HG02852 (cell line): ENCODE measurements around the gene LRWD1.
A peak's percentile ranks its signal among the peaks of the same experiment; 100 is the strongest.
"Not testable (repeated sequence)": the region's sequence is repeated elsewhere in the genome, so short reads cannot be mapped to it uniquely, and the experiment has no call there.

Experiments used
- ATAC-seq: cut with Tn5 transposase; IDR thresholded peaks from one replicate; pipeline ENCODE4 v1.9.1; 2021; ENCODE audit warnings: mild to moderate bottlenecking, moderate library complexity; ENCODE audit not compliant: unreplicated experiment

LRWD1 gene

DNA sequence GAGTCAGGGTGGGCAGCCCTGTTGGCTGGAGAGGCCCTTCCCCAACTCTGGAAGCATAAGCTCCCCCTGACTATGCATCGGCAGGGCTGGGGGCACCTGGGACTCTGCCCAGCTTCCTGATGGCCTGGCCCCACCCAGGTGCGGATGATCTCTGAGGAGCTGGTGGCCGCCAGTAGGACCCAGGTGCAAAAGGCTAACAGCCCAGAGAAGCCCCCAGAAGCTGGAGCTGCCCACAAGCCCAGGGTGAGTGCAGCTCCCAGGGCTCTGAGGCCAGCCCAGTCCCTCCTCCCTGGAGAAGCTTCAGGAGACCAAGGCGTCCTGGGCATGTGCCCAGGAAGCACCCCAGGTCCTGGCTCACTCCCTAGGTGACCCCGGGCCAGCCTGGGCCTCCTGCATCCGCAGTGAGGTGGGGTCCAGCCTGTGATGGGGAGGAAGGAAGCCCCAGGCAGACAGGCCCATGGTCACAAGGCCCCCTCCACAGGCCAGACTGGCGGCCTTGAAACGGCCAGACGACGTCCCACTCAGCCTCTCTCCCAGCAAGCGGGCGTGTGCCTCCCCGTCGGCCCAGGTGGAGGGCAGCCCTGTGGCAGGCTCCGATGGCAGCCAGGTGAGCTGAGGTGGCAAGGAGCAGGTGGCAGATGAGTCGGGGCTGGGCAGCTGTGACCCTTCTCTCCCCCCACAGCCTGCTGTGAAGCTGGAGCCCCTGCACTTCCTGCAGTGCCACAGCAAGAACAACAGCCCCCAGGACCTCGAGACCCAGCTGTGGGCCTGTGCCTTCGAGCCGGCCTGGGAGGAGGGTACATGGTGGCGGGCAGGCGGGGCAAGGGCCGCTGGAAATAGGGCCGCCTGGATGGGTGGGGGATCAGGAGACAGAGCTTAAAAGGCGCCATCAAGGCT lies 3.0 kb downstream of the LRWD1 start:
- no peak for ATAC-seq

DNA sequence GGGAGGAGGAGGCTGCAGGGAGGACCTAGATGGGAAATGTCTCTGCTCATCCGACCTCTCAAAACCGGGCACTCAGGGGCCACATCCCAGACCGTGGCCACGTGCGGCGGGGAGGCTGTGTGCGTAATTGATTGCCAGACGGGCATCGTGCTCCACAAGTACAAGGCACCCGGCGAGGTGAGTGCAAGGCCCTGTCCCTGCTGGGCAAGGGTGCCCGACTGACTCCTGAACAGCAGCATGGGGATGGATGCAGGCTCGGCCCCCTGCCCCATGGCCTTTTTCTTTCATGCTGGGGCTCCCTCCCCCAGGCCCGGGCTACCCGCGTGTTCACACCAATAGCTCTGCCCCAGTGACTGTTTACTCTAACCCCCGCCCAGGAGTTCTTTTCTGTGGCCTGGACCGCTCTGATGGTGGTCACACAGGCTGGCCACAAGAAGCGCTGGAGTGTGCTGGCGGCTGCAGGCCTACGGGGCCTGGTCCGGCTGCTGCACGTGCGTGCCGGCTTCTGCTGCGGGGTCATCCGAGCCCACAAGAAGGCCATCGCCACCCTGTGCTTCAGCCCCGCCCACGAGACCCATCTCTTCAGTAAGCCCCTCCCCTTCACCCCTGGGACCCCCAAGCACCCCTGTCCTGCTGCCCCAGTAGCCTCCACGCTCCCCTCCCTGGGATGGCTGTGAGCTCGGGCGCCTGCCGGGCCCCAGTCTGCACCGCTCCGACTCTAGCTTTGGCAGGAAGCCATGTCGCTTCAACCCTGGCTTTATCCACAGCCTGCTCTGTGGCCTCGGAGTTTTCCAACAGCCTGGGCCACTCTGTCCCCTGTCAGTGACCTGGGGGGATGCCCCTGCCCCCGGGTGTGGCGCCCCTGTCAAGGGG lies 3.9 kb downstream of the LRWD1 start:
- ATAC-seq, result no peak

DNA sequence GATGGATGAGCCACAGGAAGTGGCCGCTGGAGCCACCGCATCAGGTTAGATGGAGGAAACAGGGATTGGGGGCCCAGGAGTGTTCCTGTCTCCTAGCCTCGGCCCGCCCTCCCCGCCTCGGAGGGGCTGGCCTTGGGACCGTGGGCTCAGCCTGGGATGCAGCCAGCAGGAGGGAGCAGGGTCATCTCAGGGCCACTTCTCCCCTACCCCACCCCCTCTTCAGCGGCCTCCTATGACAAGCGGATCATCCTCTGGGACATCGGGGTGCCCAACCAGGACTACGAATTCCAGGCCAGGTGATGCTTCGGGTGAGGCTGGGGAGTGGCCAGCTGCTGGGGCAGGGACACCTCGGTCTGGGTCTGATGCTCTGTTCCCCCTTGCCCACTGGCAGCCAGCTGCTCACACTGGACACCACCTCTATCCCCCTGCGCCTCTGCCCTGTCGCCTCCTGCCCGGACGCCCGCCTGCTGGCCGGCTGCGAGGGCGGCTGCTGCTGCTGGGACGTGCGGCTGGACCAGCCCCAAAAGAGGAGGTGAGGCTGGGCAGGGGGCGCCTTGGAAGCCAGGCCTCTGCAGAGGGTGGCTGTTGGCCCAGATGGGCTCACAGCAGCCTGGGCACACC lies 4.7 kb downstream of the LRWD1 start:
- ATAC-seq, result no peak

DNA sequence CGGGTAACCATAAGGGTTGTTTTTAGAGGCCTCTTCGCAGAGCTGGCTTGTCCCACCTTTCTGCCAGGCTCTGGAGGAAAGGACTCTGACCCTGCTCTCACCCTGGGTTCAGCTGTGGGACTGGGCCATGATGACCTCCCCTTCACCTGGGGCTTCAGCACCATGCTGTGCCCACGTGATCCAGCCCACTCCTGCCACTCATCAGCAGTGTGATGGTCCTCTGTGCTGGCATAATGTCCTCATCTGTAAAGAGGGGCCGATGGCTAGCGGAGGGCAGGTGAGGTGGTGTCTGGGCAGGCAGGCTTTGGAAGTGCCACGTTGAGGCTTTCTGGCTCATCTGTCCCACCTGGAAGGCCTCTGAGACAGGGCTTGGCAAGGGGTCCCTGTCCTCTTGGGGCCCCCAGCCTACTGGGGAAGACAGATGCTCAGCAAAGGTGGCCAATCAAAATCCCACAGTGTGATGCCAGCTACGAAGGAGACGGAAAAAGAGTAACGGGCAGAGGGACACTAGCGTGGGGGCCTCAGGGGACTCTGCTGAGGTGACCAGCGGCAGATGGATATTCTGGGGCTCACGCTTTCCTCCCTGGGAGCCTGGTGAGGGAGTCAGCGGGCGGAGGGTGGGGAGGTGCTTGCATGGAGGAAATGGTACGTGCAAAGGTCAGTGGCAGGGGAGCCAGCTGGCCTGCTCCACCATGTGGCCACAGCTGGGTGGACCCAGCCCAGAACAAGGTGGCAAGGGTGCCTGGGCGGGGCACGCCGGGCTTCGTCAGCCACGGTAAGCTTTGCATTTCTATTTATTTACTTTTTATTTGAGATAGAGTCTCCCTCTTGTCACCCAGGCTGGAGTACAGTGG lies 5.4 kb downstream of the LRWD1 start:
- ATAC-seq, result no peak

DNA sequence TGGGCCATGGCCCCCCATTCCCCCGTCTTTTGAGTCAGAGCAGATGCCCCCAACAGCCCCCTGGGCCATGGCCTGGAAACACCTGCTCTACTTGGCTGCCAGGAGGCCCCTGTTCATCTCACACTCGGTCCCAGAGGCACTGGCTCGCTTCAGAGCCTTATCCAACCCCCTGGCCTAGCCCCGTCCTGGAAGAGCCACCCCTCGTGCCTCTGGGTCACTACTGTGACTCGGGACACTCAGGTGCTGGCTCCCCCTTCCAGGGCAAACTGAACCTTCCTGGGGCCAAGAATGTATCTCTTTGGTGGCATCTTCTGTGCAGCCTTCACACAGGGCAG lies 7.0 kb downstream of the LRWD1 start:
- ATAC-seq, result no peak

DNA sequence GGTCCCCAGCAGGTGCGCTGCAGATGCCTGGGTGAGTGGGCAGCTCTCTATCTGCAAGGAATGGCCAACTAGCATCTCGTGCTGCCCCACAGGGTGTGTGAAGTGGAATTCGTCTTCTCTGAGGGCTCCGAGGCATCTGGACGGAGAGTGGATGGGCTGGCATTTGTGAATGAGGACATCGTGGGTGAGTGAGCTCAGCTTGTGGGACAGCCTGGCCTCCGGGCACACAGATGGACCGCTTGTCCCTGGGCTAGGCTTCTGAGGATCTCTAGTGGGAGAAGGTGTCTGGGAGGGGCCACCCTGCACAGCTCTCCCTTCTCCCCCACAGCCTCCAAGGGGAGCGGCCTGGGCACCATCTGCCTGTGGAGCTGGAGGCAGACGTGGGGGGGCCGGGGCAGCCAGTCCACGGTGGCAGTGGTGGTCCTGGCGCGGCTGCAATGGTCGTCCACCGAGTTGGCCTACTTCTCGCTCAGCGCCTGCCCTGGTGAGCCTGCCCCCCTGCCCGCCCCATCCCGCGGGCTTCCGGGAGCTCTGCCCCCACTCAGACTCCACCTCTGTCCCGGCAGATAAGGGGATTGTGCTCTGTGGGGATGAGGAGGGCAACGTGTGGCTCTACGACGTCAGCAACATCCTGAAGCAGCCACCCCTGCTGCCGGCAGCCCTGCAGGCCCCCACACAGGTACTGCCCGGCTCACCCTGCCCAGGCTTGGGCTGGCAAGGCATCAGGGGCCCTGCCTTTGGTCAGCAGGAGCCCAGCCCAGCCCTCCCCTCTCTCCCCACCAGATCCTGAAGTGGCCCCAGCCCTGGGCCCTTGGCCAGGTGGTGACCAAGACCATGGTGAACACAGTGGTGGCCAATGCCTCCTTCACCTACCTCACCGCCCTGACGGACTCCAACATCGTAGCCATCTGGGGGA lies 7.6 kb downstream of the LRWD1 start:
- ATAC-seq, result no peak

DNA sequence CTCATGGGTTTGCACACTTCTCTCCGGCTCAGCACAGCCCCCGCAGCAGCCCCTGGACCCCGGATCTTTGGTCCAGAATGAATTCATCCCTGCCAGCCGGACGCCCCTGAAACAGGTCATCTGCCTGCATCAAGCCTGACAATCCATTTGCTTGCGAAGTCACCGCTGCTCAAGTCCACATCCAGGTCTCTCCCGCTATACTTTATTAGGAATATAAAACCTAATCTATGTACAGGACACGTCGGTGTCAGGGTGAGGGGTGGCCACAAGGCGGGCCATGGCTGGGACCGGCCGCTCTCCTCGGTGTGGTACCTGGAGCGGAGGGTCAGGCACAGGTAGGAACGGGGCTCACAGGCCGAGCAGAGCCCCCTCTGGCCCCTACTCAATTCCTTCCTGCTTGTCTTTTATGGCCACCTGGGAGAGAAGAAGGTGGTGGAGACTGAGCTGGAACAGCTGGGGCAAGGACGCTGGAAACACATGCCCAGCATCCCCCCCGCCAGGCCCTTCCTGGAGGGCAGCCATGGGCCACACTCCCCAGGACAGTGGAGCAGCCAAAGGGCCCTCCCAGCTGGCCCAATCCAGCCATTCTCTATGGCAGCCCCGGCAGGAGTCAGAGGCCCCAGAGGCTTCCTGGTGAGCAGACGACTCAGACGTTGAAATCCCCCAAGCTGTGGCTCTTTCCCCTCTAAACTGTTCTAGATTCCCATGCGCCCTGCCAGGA lies 8.6 kb downstream of the LRWD1 start:
- ATAC-seq, result no peak

DNA sequence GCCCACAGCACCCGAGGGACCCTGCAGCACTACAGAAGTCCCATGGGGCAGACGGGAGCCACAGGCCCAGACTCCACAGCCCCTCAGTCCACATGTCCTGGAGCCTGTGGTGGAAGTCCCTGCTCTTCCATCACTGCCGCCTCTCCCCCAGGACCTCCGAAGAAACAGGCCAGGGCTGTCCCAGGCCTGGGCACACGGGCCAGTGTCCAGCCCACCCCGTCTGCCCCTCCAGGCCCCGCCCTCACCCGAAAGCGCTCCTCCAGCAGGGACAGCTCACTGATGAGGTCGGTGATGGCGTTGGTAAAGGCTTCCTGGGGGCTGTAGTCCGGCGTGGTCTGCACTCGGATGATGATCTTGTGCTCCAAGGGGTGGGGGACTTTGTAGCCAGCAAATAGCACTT lies 9.3 kb downstream of the LRWD1 start:
- not testable (repeated sequence) for ATAC-seq

DNA sequence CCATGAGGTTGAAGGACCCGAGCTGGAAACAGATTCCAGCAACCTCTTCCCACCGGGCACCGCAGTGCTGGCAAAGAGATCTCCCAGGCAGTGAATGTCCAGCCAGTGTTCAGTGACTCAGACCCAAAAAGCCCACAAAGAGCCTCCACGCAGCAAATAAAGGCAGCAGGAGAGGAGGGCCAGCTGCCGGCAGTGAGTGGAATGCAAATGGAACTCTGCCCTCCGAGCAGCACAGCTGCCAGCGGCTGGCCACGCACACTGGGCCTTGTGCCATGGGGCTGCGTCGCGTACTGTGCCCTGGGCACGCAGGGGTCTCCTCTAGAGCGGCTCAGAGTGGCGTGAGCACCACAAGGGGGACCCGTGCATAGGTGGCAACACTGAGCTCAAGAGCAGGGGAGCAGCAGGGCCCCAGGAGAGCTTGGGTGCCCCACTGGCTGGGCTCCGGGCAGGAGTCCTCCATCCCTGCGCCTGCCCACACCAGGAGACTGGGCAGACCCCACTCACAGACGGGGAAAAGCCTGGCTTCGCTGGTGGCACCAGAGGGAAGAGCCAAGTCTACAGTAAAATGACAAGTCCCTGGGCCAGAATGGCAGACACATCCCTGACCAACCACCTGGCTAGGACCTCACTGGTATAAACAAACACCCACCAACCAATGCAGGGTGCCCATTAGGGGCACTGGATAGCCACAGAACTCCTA lies 10.1 kb downstream of the LRWD1 start:
- not testable (repeated sequence) for ATAC-seq

DNA sequence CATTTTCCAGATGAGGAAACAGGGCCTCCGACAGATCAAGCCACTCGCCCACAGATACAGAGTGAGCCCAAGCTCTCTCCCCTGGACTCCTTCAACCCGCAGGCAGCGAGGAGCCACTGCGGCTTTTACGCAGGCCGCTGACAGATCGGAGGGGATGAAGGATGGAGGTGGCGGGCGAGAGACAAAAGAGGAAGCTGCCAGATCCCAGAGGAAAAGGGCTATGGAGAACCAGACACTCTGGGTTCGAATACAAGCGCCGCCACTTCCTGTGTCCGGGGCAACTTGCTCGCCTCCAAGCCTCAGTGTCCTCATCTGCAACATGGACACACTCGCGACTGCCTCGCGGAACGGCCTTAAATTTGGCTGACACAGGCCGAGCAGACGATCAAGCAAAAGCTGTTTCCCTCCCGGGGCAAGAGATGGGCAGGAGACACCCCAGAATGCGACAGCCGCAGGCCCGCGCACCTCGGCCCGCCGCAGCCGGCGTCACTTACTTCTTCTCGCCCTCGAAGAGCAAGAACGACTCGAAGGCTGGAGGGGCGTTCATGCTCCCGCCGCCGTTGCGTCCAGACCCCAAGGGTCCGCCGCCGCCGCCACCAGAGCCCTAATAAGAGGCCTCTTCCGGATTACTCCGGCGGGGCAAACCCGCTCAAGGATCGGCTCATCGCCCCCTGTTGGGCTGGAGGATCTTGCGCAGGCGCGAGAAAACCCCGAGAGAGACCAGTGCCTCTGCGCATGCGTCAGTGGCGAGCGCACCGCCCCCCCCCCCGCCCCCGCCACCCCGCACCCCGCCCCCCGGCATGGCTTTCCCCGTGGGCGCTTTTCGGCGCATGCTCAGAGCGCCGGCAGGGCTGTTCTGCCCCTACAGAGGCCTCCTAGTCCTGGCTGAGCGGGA lies 13.8 kb downstream of the LRWD1 start, which contains the start of gene POLR2J:
TSS of gene POLR2J (minus strand) at position 609 of the 895 bp plus-strand sequence. CDS start at position 547, 62 bp downstream.
- peak; percentile 89 for ATAC-seq

DNA sequence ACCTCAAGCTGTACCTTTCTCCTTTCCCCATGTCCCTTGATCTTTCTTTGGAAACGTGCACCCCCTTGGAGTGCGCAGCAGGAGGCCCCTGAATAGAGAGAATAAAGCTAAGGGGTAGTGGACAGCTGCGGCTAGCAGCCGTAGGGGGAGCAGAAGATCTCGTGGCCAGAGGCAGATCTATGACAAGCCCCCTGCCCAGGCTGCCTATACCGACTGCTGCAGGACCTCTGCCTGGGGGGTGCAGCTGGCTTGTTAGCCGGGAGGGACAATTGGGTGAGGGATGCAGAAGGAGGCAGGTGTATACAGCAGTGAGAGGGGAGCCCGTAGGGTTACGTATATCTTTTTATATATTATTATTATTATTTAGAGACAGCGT lies 14.4 kb downstream of the LRWD1 start:
- peak; percentile 21 for ATAC-seq

DNA sequence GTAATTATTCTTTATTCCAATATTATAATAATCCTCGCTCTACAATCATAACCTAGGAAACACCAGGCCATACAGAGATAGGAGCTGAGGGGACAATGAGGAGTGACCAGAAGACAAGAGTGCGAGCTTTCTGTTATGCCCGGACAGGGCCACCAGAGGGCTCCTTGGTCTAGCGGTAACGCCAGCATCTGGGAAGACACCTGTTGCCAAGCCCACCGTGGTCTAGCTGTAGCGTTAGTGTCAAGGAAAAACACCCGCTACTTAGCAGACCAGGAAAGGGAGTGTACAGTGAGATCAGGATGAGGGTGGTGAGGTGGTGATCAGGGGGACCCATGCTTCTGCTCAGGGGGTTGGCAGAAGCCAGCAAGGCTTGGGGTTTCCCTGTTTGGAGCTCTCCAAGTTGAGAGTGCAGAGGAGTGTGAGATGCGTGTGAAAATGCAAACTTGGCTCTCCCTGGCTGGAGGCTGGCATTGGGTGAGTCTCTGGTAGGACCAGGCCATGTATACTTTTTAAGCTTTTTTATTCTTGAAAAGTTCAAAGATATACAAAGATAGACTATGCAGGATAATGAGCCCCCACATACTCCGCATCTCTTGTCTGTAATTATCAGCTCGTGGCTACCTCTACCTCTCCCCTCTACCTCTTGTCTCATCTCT lies 15.3 kb downstream of the LRWD1 start:
- not testable (repeated sequence) for ATAC-seq

DNA sequence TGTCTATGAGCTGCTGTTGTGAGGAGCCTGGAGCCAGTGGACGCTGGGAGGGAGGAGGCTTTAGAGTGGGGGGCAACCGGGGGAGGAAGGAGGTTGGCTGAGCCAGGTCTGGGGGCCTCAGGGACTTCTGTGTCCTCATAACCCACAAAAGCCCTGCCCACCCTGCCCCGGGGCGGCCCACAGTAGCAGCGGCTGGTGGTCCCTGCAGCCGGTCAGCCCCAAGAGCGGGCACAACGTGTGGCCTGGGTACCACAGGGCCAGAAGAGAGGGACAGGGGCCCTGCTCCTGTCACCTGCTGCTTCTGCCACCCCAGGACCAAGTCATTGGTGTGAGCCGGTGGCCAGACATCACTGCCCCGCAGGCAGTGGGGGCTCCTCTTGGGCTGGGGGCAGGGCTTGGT lies 17.2 kb downstream of the LRWD1 start:
- not testable (repeated sequence) for ATAC-seq

DNA sequence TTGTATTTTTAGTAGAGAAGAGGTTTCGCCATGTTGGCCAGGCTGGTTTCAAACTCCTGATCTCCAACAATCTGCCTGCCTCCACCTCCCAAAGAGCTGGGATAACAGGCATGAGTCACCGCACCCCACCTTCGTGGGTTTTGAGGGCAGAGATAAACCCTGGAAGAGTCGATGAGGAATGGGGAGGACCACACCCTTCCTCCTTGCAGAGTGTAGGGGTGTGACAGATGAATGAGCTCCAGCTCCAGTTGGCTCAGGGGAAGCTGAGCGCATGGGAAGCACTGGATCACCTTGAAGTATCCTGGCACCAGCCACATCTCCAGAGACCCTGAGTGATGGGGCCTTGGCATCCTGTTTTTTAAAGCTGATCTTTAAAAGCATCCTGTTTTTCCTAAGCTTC lies 19.5 kb downstream of the LRWD1 start:
- ATAC-seq, result not testable (repeated sequence)

DNA sequence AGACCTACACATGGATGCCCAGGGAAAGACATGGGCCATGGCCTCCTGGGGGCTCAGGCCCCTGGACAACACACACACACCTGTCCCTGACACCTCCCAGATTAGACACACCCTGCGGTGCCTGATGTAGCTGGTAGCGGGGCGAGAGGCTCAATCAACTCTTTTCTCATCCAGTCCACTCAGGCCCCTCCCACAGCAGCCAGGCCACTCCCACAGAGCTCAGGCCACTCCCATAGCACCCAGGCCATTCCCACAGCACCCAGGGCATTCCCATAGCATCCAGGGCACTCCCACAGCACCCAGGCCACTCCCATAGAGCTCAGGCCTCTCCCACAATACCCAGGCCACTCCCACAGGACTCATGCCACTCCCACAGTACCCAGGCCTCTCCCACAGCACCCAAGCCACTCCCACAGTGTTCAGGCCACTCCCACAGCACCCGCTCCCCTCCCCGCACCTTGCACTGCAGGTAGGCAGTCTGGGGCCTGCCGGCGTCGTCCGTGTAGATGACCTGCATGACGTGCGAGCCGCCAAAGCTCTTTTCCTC lies 25.8 kb downstream of the LRWD1 start:
- ATAC-seq, result peak; percentile 49

DNA sequence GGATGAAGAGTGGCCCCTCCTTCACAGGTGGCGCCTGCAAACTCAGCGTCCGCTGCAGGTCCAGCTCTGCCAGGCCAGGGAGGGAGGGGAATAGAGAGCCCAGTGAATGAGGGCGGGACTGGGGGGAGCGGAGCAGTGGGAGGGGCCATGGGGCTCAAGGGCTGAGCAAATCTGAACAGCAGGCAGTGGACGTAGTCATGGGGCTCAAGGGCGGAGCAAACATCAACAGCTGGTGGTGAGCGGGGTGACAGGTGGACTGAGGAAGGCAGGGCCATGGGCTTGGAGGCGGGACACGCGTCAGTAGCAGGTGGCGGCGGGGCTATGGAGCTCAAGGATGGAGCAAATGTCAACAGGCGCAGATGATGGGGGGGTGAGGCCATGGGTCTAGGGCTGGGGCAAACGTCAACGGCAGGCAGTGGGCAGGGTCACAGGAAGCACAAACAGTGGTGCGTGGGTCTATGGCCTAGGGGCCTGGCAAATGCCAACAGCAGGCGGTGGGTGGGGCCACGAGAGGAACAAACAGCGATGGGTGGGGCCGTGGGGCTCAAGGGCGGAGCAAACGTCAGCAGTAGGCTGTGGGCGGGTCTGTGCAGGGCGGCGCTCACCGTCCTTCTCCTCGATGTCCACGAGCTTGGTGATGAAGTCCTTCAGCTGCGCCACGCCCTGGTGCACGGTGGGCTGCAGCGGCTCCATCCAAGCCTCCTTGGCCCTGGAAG lies 28.6 kb downstream of the LRWD1 start:
- ATAC-seq, result peak; percentile 47
